Pons (tissue), 1 donor: Measurements from ENCODE around the gene OTOP1.
"Not testable (repeated sequence)": the region's sequence is repeated elsewhere in the genome, so short reads cannot be mapped to it uniquely, and the experiment has no call there.

Source experiments
- DNase-seq: peaks from one replicate; pipeline ENCODE4 v3.0.0-alpha.2; 2016; ENCODE audit warnings: low spot score

Gene OTOP1

GRCh38 chr4:4226606-4227438, at the start of gene OTOP1:
OTOP1 (minus strand) TSS chr4:4226929; CDS start chr4:4226864, 65 bp downstream.
- DNase-seq, result no peak

GRCh38 chr4:4274226-4274625, 47.5 kb upstream of the OTOP1 start:
- DNase-seq, result no peak

- no peak for DNase-seq
These were observed 45.2 kb upstream of the OTOP1 start for GRCh38 chr4:4271912-4272311.

GRCh38 chr4:4270529-4270928, 43.8 kb upstream of the OTOP1 start:
- no peak for DNase-seq

GRCh38 chr4:4269856-4270255, 43.1 kb upstream of the OTOP1 start:
- DNase-seq, result no peak

- no peak for DNase-seq
These were observed 42.6 kb upstream of the OTOP1 start for GRCh38 chr4:4269331-4269731.

- DNase-seq, result peak; percentile 55
These were observed 42.0 kb upstream of the OTOP1 start for GRCh38 chr4:4268776-4269175.

- DNase-seq, result no peak
These were observed 41.3 kb upstream of the OTOP1 start for GRCh38 chr4:4267981-4268380.

- peak; percentile 24 for DNase-seq
These were observed 33.5 kb upstream of the OTOP1 start for GRCh38 chr4:4260185-4260751.

- no peak for DNase-seq
These were observed 32.9 kb upstream of the OTOP1 start for GRCh38 chr4:4259484-4260100.

GRCh38 chr4:4257705-4258104, 31.0 kb upstream of the OTOP1 start:
- DNase-seq, result not testable (repeated sequence)

- no peak for DNase-seq
These were observed 30.1 kb upstream of the OTOP1 start for GRCh38 chr4:4256799-4257198.

- peak; percentile 93 for DNase-seq
These were observed 27.9 kb upstream of the OTOP1 start for GRCh38 chr4:4254666-4255065.

- DNase-seq, result no peak
These were observed 27.5 kb upstream of the OTOP1 start for GRCh38 chr4:4254199-4254598.

- DNase-seq, result no peak
These were observed 23.1 kb upstream of the OTOP1 start for GRCh38 chr4:4249866-4250265.

- DNase-seq, result not testable (repeated sequence)
These were observed 22.6 kb upstream of the OTOP1 start for GRCh38 chr4:4249342-4249741.

- DNase-seq, result no peak
These were observed 22.1 kb upstream of the OTOP1 start for GRCh38 chr4:4248885-4249203.

- DNase-seq, result peak; percentile 95
These were observed 21.5 kb upstream of the OTOP1 start, which contains the start of gene TMEM128 for GRCh38 chr4:4248029-4248884. TMEM128 (minus strand) TSS chr4:4248223; CDS start chr4:4248202, 21 bp downstream.

GRCh38 chr4:4247696-4248028, 20.9 kb upstream of the OTOP1 start:
- DNase-seq, result no peak

GRCh38 chr4:4245172-4245571, 18.4 kb upstream of the OTOP1 start:
- DNase-seq, result no peak

GRCh38 chr4:4239551-4239950, 12.8 kb upstream of the OTOP1 start:
- not testable (repeated sequence) for DNase-seq

- DNase-seq, result no peak
These were observed 6.9 kb upstream of the OTOP1 start for GRCh38 chr4:4233610-4234009.

GRCh38 chr4:4228356-4228668, 1.6 kb upstream of the OTOP1 start:
- DNase-seq, result no peak
